IPS-18c (cell line): ENCODE results near the gene BAHCC1.

ENCODE experiments used
- H3K4me3 ChIP-seq: 2 replicates; pipeline ENCODE4 v1.7.0; 2013; ENCODE audit warnings: low read depth, mild to moderate bottlenecking, low read length, moderate library complexity; ENCODE audit not compliant: insufficient read depth
- H3K9me3 ChIP-seq: one replicate; pipeline ENCODE4 v1.6.1; 2013; ENCODE audit warnings: mild to moderate bottlenecking, low read length, moderate library complexity; ENCODE audit not compliant: control insufficient read depth, insufficient read depth

The BAHCC1 gene

DNA sequence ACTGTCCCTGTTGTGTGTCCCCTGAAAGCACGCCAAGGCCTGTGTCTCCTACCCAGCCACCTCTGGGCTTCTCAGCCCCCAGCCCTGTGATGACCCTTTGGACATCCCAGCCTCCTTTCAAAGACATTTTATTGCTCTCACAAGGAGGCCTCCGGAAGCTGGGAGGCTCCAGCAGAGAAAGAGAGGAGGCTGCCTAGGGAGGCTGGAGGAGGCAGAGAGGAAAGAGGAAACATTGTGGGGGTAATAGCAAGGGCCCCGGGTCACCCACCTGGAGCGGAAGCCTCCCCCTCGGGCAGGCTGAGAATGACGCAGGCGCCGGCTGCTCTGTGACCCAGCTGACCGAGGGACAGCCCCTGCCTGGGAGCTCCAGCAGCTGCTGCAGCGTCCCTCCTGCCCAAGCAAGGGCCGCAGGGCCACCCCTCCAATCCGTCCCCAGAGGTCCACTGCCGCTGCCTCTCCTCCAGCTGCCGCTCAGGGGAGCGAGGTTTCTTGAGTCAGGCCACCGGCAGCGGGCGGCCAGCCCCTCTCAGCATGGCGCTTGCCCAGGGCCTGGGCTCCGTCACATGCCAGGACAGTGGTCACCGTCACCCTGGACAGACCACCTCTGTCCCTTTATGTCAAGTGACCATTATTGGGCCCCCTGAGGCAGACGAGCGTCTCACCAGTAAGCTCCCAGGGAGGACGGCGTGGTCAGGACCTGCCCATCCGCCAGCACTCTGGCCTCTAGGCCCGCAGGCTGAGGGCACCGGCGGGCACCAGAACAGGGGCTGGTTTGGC is 88.0 kb downstream of the BAHCC1 start:
- Histone ChIP-seq H3K4me3 (0 out of 2 replicates have a peak overlapping the region, but pooled peaks have one; percentile 53), H3K9me3 (no peaks in the 10 kb centered on the region)

DNA sequence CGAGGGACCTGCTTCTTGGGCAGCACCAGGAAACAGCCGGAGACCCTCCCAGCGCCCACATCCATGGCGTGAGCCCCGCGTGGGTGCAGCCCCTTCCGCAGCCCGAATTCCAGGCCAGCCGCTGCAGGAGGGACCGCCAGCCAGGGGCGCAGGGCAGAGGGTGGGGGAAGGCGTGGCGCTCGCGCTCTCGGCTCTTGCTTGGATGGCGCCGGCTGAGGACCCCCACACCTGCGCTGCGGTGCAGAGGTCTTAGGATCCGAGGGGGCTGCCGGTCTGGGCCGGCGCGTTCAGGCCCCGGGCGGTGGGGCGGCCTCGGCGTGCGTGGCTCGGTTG is 88.6 kb downstream of the BAHCC1 start:
- Histone ChIP-seq H3K4me3 (peak overlapping the region; percentile 53), H3K9me3 (no peaks in the 10 kb centered on the region)

DNA sequence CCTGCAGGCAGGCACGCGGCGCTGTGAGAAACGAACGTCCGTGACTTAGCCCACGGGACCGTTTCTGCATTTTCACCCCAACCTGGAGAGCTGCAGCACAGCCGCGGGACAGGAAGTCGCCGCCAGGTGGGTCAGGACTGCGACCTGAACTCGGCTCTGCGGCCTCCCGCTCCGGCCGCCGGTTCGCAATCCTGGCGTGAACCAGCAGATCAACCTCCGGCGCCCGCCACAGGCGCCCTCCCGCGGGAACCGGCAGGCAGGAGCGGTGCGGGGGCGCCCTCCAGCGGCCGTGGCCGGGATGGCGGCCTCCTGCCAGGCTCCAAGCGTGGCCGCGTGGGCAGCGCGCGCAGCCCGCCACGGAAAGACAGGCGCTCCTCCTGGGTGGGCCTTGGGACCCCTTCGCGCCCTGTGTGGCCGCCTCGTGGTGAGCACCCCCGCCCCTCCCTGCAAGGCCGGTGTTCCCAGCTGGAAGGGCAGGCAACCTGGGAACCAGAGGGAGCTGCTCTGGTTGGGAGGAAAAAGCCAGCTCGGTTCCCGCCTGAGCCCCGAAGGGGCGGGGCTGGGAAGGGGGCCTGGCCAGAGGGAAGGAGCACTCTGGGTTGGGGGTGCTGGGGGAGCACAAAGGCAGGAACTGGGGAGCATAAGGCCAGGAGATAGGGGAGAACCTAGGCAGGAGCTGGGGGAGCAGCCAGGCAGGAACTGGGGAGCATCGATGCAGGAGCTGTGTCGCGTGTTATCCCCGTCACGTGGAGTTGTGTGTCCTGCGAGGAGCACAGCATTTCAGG is 89.1 kb downstream of the BAHCC1 start:
- Histone ChIP-seq H3K4me3 (peak overlapping the region; percentile 53), H3K9me3 (no peaks in the 10 kb centered on the region)

DNA sequence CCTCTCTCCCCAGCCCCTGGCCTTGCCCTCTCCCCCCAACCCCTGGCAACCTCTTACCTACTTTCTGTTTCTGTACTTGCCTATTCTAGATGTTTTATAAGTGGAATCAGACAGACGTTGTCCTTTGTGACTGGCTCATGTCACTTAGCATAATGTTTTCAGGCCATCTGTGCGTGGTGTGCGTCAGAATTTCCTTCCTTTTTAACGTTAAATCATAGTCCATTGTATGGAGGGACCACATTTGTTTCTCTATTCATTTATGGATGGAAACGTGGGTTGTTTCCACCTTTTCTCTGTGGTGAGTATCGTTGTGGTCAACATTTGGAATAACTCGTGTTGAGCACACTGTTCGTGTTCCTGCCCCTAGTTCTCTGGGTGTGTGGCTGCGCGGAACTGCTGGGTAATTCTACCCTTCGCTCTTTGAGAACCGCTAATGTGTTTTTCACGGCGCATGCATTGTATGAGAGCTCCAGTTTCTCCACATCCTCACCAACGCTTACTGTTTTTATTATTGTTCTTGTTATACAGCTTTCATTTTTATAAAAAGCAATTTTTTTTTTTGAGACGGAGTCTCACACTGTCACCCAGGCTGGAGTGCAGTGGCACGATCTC is 91.0 kb downstream of the BAHCC1 start:
- no peak overlapping the region for H3K4me3 ChIP-seq

DNA sequence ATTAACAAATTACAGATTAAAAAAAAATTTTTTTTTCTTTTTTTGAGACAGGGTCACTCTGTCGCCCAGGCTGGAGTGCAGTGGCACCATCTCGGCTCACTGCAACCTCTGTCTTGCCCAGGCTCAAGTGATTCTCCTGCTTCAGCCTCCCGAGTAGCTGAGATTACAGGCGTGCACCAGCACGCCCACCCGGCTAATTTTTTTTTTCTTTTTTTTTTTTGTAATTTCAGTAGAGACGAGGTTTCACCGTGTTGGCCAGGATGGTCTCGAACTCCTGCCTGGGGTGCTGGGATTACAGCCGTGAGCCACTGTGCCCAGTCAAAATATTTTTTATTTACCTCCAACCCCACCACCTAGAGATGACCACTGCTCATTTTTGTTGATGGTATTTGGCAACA is 91.8 kb downstream of the BAHCC1 start:
- Histone ChIP-seq H3K9me3 (no peaks in the 10 kb centered on the region), H3K4me3 (peak overlapping the region; percentile 55; the same call in 1 of the 2 replicates)

More for the DNA sequence above, 91.0 kb downstream of the BAHCC1 start:
- H3K9me3 ChIP-seq = no peaks in the 10 kb centered on the region

DNA sequence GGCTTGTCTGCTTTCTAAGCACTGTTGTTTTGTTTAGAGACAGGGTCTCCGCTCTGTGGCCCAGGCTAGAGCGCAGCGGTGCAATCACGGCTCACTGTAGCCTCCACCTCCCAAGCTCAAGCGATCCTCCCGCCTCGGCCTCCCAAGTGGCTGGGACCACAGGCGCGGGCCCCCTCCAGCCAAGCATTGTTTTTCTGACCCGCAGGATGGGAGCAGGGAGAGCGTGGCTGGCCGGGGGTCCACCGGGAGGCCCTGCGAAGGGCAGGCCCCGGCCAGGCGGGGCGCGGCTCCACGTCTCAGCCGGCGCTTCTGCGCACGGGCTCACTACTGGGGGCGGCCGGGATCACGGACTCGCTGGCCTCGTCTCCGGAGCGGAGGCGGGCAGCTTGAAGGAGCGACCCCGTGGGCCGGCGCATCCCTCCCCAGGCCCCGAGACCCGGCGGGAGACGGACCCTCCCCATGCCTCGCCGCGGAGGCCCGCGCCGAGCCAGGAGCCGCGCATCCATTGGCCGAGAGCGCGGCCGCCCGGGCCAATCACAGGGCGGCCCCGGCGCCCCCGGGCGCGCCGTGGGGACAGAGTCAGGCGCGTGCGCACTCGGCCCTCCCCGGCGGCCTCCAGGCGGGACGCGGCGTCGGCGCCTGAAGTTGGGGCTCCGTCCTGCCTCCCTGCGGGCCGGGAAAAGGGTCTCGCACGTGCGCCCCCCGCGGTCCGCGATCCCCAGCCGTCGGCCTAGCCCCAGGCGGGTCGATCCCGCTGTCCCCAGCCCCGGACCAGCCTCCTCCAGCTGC is 92.4 kb downstream of the BAHCC1 start:
- H3K4me3 ChIP-seq = peak overlapping the region; percentile 55

DNA sequence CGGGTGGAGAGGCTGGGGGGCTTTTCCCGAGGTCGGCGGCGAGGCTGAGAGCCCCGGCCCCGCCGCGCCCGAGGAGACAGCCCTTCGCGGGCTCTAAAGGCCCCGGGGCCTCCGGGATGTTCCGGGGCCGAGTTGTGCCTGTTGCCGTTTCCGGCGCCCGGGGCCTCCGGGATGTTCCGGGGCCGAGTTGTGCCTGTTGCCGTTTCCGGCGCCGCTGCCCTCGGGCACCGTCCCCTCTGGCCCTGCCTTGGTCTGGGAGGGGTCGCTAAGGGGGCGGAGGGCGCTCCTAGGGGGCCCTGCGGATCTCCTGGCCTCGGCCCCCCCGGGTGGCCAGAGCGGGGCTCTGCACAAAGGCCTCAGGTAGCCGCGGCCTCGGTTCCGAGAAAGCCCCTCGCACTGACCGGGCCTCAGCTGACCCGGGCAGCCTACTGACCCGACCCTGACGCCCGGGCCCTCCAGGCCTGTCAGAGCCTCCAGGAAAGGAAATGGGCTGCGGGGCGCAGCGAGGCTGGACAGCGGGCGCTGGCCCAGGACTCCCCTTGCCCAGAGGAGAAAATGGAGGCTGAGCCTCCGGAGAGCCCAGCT is 93.1 kb downstream of the BAHCC1 start:
- Histone ChIP-seq H3K4me3 (peak overlapping the region; percentile 55), H3K9me3 (no peaks in the 10 kb centered on the region)

More for the DNA sequence above, 92.4 kb downstream of the BAHCC1 start:
- no peaks in the 10 kb centered on the region for H3K9me3 ChIP-seq

DNA sequence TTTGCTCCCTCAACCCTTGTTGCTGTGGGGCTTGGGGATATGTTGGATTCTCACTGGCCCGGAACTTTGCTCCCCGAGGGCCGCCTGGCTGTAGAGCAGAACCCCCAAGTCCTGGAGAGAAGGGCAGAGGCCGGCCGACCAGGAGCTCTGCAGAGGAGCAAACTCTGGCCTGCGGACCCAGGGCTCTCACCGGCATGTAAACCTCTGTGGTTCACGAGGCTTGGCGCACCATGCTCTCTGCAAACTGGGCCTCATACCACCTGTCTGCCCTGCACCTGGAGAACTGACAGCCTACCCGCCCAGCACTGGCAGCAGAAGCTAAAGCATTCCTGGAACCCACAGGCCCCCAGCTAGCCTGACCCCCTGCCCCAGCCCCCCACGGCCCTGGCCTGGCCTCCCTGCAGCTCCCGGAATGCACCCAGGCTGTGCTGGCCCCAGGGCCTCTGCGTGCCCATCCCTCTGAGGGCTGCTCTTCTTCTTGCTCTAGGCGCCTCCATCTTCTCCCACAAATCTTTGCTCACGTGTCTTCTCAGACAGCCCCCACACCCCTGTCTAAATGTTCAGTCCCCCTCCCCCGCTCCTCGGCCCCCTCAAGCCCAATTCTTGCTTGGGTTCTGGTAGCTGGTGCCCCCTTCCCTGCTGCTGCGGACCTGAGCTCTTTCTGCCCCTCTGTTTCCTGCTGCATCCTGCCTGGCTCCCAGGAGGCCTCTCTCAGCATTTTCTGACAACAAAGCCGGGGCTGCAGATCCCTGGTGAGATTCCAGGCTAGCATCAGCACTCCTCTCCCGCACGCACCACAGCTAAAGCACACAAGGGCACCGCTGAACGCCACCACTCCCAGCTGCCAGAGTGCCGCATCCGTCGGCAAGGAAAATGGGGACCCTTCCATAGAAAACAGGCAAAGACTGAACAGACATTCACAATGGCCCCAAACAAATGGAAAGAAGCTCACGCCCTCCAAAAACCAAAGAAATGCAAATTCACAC is 94.0 kb downstream of the BAHCC1 start:
- peak overlapping the region; percentile 16 for H3K4me3 ChIP-seq

DNA sequence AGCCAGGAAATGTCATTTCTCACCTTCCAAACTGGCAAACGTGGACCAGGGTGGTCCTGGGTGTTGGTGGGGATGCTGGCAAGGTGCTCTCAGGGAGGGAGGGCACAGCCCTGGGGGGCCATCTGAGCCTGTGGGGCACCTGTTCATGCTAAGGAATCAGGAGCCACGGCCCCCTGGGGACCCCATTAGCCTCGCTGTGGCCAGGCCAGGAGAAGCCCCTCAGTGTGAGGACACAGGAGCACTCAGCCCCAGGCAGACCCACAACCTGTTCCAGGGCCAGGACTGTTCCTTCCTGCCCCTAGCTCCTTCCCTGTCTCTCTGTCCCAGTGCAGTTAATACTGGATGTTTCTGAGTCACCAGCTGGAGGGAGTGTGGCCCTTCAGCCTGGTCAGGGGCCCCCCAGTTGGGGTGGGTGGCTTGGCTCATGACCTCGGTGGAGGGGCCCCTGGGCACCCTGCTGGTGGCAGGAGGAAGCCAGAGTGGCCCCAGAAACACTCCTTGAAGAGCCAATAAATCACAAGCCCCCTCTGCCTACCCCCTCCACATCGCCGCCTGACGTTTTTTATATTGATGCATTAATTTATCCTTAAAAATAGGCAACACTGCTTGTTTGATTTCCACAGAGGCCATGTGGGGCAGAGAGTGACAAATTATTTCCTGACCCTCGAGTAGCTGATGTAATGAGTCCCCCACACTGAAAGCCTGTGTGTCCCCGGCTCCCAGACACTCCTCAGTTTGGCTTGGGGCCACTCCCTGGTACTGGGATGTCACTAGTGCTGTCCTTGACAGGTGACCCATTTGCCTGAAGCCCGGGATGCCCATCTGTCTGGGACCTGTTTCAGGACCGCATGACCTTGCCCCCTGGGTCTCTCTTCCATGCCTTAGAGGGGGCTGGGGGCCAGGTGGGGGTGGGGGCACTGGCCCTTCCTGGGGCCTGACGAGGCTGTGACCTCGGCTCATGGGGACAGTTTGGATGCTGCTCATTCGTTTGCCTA is 95.0 kb downstream of the BAHCC1 start:
- H3K4me3 ChIP-seq = peak overlapping the region; percentile 16
- no peaks in the 10 kb centered on the region for H3K9me3 ChIP-seq

More for the DNA sequence above, 94.0 kb downstream of the BAHCC1 start:
- H3K9me3 ChIP-seq = no peaks in the 10 kb centered on the region

DNA sequence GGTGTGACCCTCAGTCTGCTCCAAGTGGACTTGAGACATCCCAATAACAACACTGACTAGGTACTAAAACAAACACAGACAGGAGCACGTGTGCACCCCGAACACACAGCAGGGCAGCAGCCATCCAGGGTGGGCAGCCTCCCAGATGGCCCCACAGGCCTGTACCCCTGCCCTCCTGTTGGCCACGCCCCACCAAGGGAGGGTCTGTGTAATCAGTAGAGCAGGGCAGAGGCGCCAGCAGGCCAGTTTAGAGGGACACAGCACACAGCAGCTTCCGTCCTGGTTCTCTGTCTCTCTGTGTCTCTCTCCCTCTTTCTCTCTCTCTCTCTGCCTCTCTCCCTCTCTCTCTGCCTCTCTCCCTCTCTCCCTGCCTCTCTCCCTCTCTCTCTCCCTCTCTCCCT is 95.9 kb downstream of the BAHCC1 start:
- Histone ChIP-seq H3K4me3 (no peak overlapping the region), H3K9me3 (no peaks in the 10 kb centered on the region)

DNA sequence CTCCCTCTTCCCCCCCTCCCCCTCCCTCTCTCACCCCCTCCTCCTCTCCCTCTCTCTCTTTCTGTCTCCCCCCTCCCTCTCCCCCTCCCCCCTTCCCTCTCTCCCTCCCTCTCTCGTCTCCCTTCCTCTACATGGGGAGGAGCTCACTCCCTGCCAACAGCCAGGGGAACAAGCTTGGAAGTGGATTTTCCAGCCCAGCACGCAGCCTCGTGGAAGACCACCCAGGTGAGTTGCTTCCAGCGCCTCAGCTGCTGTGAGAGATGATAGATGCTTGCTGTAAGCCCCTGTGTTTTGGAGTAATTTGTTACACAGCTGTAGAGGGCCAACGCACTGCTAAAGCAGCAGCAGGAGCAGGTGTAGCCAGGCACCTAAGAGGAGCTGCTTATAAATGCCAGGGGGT is 96.5 kb downstream of the BAHCC1 start:
- no peaks in the 10 kb centered on the region for H3K9me3 ChIP-seq
- no peak overlapping the region; the same call in 1 of the 2 replicates for H3K4me3 ChIP-seq

DNA sequence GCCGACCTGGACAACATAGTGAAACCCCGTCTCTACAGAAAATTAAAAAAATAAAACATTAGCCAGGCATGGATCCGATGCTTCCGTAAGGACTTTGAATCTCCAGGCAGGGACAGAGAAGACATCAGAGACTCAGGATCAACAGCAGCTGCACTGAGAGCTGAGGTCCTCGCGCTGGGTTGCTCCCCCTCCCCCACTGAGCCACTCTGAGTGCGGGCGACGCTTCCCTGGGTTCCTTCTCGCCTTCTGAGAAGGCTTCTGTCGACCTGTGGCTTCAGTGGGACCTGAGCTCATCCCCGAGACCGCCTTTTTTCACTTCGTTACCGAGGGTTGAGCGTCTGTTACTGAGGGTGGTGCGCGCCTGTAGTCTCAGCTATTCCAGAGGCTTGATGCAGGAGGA is 96.9 kb downstream of the BAHCC1 start:
- Histone ChIP-seq H3K4me3 (no peak overlapping the region; the same call in 1 of the 2 replicates), H3K9me3 (no peaks in the 10 kb centered on the region)

DNA sequence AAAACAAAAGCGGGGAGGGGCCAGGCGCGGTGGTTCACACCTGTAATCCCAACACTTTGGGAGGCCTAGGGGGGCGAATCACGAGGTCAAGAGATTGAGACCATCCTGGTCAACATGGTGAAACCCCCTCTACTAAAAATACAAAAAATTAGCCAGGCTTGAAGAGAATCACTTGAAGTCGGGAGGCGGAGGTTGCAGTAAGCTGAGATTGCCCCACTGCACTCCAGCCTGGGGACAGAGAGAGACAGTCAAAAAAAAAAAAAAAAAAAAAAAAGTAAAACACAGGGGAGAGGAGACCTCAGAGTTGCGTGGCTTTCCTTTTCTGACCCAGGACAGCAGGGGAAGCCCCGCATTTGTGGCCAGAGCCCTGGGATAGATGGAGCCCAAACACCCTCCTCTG is 97.4 kb downstream of the BAHCC1 start:
- Histone ChIP-seq H3K4me3 (no peak overlapping the region), H3K9me3 (no peaks in the 10 kb centered on the region)

DNA sequence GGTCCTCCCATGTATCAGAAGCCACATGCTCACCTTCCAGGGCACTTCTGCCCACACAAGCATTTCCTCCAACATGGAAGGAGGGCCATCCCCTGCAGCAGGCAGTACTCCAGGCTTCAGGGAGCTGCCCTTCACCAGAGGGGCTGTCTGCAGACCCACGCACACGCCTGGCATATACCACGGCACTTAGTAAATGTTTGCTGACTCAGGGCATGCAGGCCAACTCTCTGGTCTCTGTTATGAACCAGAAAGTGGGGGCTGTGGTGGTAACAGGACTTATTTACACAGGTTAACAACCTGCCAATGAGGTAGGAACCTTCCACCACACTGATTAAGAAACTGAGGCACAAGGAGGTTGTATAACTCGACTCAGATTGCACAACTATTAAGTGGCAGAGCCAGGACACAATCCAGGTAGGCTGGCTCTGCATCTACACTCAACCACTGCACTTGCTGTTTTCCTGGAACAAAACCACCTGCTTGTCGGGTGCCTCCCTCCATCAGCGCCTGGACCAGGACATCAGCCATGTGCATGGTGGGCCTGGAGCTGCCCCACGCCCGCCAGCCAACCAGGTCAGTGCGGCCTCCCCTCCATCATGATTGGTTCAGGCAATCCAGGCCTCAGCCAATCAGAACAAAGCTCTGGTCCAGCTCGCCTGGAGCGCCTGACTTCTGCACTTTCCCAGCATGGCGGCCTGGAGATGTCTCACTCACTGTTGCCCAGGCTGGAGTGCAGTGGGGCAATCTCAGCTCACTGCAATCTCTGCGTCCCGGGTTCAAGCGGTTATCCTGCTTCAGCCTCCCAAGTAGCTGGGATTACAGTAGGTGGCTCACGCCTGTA is 98.2 kb downstream of the BAHCC1 start:
- Histone ChIP-seq H3K9me3 (no peaks in the 10 kb centered on the region), H3K4me3 (no peak overlapping the region)
